GM23338 (cell line): Measurements from ENCODE around the gene GBE1.

Experiments used
- CREB1 ChIP-seq: fragments of 250-450 bp; sonication (Bioruptor Pico); IDR thresholded peaks from 2 replicates; pipeline ENCODE4 v1.5.0; 2020; ENCODE audit warnings: low read depth, mild to moderate bottlenecking, moderate library complexity
- CTCF ChIP-seq, 2 experiments: fragments of 200-600 bp in 1 of 2; sonication (generic) in 1 of 2; conservative IDR thresholded peaks; 2 replicates each; pipeline versions ENCODE4 v1.5.1 to v1.6.1; 2016 to 2017; ENCODE audit warnings: antibody characterized with exemption in 2 of 2, low read depth in 2 of 2, mild to moderate bottlenecking in 2 of 2, moderate library complexity in 1 of 2
- EZH2 ChIP-seq: fragments of 200-600 bp; sonication (generic); IDR thresholded peaks from one replicate; pipeline ENCODE4 v1.8.0; 2017; ENCODE audit warnings: antibody characterized with exemption, mild to moderate bottlenecking, low read depth; ENCODE audit not compliant: unreplicated experiment
- EZH2phosphoT487 ChIP-seq: fragments of 200-600 bp; sonication (generic); IDR thresholded peaks from one replicate; pipeline ENCODE4 v1.8.1; 2018; ENCODE audit warnings: antibody characterized with exemption; ENCODE audit not compliant: unreplicated experiment
- JUNB ChIP-seq: IDR thresholded peaks from one replicate; pipeline ENCODE4 v1.6.1; 2016; ENCODE audit warnings: antibody characterized with exemption; ENCODE audit not compliant: unreplicated experiment
- POLR2AphosphoS5 ChIP-seq: IDR thresholded peaks from 2 replicates; pipeline ENCODE4 v1.6.1; 2016; ENCODE audit warnings: antibody characterized with exemption, low read depth

- no peak for TF ChIP-seq CTCF (conservative IDR thresholded peaks at IDR 0.05; ENCODE audit: low read depth in 2 of 2)
- TF ChIP-seq CREB1 (CRISPR knock-in tag) = no peak
- no peak for TF ChIP-seq EZH2phosphoT487
- no peak for TF ChIP-seq POLR2AphosphoS5
- TF ChIP-seq EZH2 = no peak
- TF ChIP-seq JUNB = no peak
Measured at GRCh38 chr3:81764002-81764401, 2.6 kb upstream of the GBE1 start.
